ENCODE measurements around the gene STN1.

The STN1 gene

DNA sequence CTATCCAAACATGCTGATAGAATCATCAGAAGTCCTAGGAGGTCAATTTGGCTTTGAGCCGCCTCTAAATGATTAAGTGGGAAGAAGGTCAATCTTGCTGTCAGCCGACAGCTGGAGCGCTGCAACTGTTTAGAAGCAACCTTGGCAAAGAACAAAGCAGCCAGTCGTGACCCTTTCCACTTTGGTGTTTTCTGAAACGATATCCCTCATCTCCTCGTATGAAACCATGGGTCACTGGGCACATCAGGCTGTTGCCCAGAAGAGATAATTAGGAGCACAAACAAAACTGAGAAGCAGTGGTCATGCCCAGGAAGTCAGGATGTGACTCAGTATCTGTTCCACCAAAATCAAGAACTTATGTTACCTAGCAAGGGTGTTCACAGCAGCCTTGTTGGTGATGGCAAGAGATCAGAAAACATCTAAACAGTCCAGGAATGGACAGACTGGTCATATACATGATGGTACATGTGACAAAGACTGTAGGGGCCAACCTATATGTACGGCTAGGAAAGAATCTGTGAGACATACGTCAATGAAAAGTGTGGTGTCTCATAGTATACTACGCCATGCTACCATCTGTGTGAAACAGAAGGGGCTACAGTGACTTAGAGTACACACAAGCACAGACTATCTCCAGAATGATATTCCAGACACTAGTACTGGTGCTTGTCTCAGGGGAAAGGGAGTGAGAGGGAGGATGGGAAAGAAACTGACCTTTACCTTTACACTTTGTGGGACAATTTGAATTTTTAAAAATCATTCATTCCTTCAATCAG is 22.4 kb downstream of the STN1 start:
- in situ Hi-C loops (cut with MboI; ENCODE audit: low sequenced_read_pairs), result loop anchor here (25.0 kb wide), 2 partner anchors 242 to 317 kb away; no protein-coding TSS in a partner anchor

DNA sequence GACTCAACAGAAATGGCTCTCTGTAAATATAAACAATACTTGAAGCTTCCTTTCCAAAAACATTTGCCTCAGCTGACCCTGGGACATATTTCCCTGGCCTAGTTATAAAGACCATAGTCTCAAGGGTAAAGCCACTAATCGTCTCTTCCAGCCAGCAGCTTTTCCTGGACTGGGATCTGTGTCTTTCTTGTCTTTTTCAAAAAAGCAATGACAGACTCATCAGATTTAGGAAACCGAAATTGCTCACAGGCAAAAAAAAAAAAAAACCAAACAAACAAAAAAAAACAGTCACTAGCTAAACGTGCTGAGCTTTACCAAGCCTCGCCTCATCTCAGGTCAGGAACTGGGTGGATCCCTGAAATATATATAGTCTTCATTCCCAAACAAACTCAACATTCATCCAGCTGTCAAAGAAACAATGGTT is 23.5 kb downstream of the STN1 start:
- in situ Hi-C loops (cut with MboI; ENCODE audit: low sequenced_read_pairs), result loop anchor here (25.0 kb wide), 2 partner anchors 243 to 318 kb away; no protein-coding TSS in a partner anchor

DNA sequence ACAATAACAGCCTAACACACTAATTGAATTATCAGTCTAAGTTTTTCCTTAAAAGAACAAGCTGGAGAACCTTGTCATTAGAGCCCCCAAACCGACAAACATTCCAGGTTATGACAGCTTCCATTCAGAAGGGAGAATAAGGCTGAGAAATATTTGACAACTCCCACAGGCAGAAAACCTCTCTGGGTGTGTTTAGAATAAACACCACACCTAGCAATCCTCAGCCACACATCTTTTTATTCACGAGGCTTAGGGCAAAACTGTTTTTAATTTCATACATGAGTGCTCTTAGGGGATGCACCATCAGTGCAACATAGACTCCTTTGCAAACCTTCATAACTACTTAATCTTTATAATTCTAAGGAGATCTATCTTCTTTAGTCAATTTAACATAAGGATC is 24.2 kb downstream of the STN1 start:
- in situ Hi-C loops (cut with MboI; ENCODE audit: low sequenced_read_pairs), result loop anchor here (25.0 kb wide), 2 partner anchors 243 to 318 kb away; no protein-coding TSS in a partner anchor

DNA sequence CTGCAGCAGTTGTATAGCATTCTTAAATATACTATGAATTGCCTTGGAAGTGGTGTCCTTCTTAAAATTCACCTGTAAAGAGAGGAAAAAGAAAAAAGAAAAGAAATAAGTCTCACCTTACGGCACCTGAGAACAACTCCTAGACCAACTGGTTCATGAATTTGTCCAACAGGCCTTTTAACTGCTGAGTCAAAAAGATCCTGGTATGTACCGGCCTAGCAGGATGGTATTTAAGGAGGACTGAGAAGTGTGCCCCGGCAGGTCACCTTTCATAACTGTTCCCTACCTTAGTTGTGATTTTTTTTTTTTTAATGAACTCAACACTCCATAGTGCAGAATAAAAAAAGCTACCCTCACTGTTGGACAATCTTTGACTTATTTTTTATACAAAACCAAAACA is 25.8 kb downstream of the STN1 start:
- in situ Hi-C loops (cut with MboI; ENCODE audit: low sequenced_read_pairs), result loop anchor here (25.0 kb wide), 2 partner anchors 245 to 320 kb away; no protein-coding TSS in a partner anchor

DNA sequence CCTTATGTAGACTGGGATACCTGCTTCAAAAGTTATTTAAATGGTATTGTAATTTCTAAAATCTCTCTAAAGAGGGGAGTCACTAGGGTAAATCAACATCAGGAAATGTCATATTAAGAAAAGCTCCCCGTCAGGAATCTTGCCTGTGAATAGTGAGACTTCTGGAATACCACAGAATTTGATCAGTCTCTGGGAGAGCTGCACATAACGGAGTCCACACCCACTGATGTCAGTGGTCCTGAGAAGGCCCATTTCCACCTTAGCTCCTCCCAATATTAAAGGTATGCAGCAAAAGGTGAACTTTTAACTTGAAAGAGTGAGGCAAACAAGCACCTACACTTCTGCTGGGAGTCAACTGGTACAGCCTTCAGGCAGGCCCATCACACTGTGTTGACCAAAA is 27.3 kb downstream of the STN1 start:
- in situ Hi-C loops (cut with MboI; ENCODE audit: low sequenced_read_pairs), result loop anchor here (25.0 kb wide), 2 partner anchors 247 to 322 kb away; no protein-coding TSS in a partner anchor

DNA sequence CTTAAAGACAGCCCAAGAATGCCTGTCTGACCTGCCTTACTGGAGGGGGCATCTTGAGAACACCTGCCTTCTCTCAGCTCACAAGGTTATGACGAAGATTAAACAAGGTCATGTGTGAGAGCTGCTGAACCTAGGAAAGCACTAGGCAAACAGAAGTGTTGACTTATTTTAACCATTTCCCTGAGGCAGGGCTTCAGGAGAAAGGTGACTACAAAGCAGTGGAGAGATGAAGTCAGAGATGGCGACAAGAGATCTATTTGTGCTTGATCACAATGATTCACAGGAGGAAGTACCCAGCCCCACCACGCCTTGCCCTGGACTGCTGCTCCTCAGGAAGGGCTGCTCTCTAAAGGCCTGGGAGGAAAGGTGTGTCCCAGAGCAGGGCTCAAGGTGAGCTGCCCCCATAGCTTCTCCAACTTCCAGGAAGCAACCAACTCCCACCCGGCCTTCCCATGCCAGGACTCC is 27.8 kb downstream of the STN1 start:
- in situ Hi-C loops (cut with MboI; ENCODE audit: low sequenced_read_pairs), result loop anchor here (25.0 kb wide), 2 partner anchors 247 to 322 kb away; no protein-coding TSS in a partner anchor

DNA sequence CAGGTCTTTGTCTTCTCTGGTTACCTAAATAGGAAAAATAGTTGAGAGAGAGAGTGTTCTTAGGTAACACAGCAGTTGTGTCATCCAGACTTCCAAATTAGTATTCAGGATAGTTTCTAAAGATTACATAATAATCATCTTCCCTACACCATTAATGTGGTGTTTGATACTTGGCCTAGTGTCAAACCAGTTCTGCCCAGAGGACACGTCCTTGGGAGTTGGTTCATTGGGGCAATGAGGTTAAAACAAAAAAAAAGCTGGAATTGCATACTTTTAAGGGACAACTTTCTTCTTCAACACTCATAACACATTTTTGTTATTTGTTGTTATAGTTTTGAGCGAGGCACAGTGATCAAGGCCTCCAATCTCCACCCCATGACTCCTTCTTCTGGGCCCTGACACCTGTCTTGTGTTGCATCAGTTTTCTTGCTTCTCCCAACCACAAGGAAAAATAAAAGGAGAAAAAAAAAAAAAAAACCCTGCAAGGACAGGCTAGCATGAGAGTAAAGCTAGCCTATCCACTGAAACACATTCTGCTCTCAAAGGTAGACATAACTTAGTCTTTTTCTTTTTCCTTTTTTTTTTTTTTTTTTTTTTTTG is 28.8 kb downstream of the STN1 start:
- in situ Hi-C loops (cut with MboI; ENCODE audit: low sequenced_read_pairs), result loop anchor here (25.0 kb wide), 2 partner anchors 248 to 323 kb away; no protein-coding TSS in a partner anchor

DNA sequence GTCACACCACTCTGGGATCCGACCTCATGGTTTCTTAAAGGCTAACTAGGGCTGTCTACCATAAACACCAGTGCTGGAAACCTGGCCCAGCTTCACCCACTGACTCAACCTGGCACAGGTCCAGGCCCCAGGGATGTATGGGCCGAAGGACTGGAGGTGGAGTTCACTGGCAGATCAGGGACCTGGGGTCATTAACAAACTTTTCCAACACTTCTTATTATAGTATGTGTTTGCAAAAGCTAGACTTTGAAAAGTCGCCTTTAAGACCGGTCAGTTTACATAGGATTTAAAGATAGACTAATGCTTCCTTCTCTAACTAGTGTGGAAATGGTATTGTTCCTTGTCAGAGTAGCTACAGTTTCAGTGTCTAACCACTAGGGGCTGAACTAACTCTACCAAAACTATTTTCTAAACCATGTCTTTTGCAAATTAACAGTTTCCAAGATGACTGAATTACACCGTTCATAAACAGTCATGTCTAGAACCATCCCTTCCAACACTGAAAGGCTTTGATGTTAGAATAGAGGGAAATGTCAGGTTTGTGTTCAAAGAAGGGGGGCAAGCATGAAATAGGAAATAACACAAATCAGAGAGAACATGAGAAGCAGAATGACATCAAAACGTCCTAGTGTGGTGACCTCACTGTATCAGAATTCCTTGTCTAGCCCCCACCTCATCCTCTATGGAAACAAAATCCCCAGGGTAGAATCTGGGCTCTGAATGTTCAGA is 29.7 kb downstream of the STN1 start:
- in situ Hi-C loops (cut with MboI; ENCODE audit: low sequenced_read_pairs), result loop anchor here (25.0 kb wide), 2 partner anchors 249 to 324 kb away; no protein-coding TSS in a partner anchor

DNA sequence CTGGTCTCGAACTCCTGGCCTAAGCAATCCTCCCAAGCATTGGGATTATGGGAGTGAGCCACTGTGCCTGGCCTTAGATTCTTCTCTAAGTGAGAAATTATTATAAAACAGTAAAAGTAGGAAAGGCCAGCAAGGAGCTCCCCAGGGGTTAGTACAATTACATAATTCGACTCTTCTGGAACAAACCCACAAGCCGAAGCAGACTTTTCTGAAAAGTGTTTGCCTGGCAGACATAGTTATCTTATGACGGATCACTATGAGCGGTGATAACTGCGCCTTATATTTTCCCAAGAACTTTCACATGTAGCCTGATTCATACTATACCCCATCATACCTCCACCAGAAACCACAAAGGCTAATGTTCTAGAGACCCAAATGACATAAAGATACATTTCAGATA is 32.4 kb downstream of the STN1 start:
- in situ Hi-C loops (cut with MboI; ENCODE audit: low sequenced_read_pairs), result loop anchor here (25.0 kb wide), 2 partner anchors 252 to 327 kb away; no protein-coding TSS in a partner anchor

DNA sequence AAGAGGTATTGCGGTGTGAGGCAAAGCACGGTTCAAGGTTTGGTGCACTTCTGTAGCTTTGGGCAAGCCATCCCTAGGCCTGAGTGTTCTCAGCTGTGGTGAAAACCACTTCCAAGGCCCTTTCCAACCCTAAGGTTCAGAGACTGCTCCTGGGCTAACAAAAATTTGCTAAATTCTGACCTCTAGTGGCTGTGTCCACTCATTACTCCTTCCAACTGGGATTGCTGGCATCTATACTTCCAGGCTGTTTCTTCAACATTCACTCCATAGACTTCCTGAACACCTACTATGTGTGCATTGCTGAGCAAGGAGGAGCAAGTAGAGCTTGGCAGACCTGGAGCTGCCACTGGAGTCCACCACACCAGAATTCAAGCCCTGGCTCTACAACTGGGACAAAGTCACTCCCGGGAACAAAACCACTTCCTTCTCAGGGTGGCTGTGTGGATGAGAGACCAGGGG is 33.3 kb downstream of the STN1 start:
- in situ Hi-C loops (cut with MboI; ENCODE audit: low sequenced_read_pairs), result loop anchor here (25.0 kb wide), 2 partner anchors 253 to 328 kb away; no protein-coding TSS in a partner anchor

DNA sequence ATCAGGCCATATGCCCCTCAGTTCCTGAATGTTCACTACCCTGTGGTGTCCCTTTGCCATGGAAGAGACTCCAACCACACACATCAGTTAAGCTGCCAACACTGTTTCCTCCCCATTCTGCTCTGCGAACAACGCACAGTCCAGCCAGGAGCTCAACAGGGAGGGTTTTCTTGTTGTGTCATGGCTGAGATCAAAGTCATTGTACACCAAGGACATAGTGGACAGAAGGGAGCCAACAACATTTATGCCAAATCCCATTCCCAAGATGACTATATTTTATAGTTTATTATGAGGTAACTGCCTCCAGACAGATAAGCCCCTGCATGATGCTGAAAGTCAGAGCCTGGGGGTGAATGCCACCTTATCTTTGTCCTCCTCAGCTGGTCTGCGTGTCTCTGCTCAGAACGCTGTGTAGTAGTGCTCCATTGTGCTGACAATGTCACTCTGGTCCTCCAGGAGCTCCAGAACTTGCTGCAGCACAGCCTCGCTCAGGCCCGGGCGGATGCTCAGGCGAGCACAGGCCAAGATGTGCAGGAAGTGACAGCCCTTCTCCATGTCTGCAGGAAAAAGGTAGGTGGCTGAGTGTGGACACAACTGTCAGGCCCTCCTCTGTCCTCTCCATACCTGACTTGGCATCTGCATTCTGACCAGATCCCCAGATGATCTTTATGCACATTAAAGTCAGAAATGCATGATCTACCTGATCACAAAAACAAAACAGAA is 35.5 kb downstream of the STN1 start:
- in situ Hi-C loops (cut with MboI; ENCODE audit: low sequenced_read_pairs), result loop anchor here (25.0 kb wide), 2 partner anchors 255 to 330 kb away; no protein-coding TSS in a partner anchor

DNA sequence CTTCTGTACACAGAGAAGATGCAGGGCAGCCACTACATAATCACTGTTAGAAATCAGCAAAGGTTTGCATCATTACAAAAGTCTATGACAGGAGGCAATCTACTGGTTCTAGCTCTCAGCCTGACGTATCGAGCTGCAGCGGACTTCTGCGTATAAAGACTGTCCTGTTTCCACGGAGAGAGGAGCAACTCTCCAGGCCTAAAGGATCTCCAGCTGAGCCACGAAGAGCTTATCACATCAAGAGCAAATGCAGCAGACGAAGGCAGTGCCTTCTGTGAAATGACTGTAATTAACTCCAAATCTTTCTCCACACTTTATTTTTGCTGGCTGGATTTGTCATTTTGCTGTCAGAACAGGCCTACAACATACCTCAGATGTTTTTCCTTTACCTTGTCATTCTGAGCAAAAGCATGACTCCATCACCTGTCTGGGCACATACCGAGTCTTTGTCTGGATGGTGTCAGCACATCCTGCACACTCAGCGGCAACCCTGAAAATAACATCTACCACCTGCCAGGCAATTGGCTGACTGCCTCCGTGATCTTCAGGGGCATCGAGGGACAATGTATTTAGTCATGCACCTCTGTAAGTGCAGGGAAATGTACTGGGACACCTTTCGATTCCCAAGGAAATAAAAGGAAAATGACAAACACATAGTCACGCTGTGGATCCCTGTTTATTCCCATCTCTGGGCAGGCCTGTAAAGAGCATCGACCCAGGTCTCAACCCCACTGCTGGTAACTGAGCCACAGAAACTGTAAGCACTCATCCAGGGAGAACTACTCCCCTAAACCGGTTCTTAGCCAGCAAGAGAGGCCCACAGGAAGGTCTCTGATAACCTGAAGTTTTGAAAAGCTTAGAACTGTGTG is 36.3 kb downstream of the STN1 start:
- in situ Hi-C loops (cut with MboI; ENCODE audit: low sequenced_read_pairs), result loop anchor here (25.0 kb wide), 2 partner anchors 256 to 331 kb away; no protein-coding TSS in a partner anchor

DNA sequence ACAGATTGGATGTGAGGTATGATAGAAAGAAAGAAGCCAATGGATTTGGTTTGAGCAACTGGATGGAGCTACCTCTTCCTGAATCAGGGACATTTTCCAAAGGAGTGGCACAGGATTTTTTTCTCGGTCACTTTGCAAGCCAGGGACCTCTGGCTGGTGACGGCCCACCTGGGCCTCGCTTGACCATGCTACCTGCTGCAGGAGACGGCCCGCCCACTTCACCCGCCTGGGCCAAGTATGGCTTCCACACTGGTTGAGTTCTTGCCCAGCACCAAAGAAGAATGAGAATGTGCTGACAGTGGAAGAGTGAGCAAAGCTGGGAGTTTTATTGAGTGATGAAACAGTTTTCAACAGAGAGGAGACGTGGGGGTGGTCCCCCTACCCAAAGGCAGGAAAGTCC is 38.2 kb downstream of the STN1 start:
- in situ Hi-C loops (cut with MboI; ENCODE audit: low sequenced_read_pairs), result loop anchor here (25.0 kb wide), 2 partner anchors 257 to 332 kb away; no protein-coding TSS in a partner anchor

DNA sequence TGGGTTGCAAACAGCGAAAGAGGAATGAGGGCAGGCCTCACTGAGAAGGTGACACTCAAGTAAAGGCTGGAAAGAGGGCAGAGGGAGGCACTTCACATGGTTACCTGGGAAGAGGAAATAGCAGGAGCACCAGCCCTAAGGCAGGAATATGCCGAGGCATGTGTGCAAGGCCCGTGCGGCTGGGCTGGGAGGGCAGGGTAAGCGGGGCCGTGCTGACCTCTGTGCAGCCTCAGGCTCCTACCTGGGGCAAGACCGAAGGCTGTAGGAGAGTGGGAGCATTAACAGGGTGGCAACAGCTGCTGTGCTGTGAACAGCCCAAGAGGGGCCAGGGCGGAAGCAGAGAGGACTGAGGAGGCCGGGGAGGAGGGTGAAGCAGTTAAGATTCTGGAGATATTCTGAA is 38.6 kb downstream of the STN1 start:
- in situ Hi-C loops (cut with MboI; ENCODE audit: low sequenced_read_pairs), result loop anchor here (25.0 kb wide), 2 partner anchors 258 to 333 kb away; no protein-coding TSS in a partner anchor

DNA sequence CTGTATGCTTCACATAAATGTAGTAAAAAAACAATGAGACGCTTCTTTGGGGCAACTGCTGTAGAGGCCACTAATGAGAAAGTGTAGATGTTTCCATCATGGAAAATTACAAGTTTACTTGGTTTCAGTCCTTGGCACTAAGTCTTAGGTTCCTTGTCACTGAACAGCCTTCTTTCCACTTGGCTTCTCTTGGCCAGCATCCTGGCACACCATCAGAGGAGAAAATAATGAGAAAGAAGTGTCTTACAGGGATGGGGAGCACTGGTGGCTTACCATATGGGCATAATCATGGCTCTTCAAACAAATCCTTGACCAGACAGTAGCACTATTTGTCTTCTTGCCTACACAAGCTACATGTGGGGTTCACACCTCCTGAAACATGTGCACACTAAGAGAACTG is 40.1 kb downstream of the STN1 start:
- in situ Hi-C loops (cut with MboI; ENCODE audit: low sequenced_read_pairs), result loop anchor here (25.0 kb wide), 2 partner anchors 259 to 334 kb away; no protein-coding TSS in a partner anchor

DNA sequence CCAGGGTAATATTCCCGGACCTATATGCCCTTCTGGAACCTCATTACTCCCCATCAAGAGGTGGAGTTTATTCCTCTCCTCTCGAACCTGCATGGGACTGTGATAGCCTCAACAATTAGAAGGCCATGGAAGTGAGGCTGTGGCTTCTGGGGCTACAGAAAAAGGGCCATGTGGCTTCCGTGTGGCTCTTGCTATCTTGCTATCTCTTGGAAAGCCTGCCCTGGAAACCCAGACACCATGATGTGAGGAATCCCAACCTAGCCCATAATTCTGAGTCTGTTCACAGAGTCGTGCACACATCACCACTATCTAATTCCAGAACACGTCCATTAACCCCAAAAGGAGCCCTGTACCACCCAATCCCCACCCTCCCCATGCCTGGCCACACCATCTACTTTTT is 41.8 kb downstream of the STN1 start:
- in situ Hi-C loops (cut with MboI; ENCODE audit: low sequenced_read_pairs), result loop anchor here (25.0 kb wide), 2 partner anchors 261 to 336 kb away; no protein-coding TSS in a partner anchor

DNA sequence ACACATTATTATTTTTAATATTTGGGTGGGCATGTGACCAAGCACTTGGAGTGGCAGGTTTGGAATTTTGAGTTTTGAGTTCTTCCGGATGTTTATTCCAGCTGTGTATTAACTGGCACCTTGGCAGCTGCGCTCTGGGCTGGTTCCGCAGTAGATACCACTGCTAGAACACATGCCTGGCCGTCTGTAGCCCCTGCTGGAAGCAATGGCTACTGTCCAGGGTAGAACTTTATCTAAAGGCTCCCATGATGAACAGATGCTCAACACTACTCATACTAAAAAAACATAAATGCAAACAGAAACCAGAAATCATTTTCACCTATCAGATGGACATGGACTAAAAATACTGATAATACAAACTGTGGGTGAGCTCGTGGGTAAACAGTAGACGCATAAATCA is 43.3 kb downstream of the STN1 start:
- in situ Hi-C loops (cut with MboI; ENCODE audit: low sequenced_read_pairs), result loop anchor here (25.0 kb wide), 3 partner anchors 162 to 338 kb away; no protein-coding TSS in a partner anchor

DNA sequence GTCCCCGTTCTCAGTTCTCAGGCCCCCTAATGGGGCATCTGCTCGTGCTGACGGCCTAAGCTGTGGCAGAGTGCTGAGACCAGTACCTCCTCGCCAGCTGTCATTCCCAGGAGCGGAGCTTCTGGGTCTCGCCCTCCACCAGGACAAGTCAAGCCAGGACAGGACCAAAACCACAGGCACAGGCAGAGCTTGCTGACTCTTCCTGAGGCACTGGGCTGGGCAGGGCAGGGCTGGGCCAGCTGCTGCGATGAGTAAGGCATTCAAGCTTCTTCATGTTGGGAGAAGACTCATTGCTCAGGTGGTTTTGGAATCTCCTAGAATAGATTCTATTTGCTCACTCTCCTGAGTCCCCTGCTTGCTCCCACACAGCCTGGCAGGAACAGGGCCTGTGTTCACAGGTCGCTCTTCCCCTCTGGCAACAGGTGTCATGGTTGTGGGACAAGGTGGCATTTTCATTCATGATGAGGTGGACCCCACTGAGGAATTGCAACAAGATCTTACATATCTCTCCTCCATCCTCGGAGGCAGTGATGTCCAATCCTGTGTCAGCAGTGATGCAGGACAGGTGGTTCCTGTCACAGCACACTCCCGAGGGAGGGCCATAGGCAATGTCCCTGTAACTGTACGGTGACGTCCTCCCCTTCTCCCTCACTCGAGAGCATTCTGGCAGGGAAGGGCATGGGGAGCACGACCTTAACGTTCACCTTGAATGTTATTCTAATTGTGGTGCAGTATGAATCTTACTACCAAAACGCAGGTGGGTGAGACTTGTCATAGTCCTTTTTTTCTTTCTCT is 45.6 kb downstream of the STN1 start:
- in situ Hi-C loops (cut with MboI; ENCODE audit: low sequenced_read_pairs), result loop anchor here (25.0 kb wide), 1 partner anchor 160 kb away; no protein-coding TSS in a partner anchor

Measured in HL-60/S4 (cell line).